ENCODE data around the gene KLK14.

The KLK14 gene

GRCh38 chr19:51108066-51108804 lies 25.5 kb upstream of the KLK14 start, which contains the start of gene CTU1:
Gene CTU1 (minus strand): TSS chr19:51108409. CDS start chr19:51104569, 3,840 bp downstream.
- DNase-seq = peak; percentile 99

GRCh38 chr19:51107406-51108065 lies 24.8 kb upstream of the KLK14 start:
- no peak for DNase-seq

- no peak for DNase-seq
Observed at GRCh38 chr19:51103926-51104341, 21.2 kb upstream of the KLK14 start.

- no peak for DNase-seq
Observed at GRCh38 chr19:51102991-51103390, 20.3 kb upstream of the KLK14 start.

- no peak for DNase-seq
Observed at GRCh38 chr19:51101171-51101865, 18.6 kb upstream of the KLK14 start.

GRCh38 chr19:51100601-51101000 lies 17.9 kb upstream of the KLK14 start:
- no peak for DNase-seq

- no peak for DNase-seq
Observed at GRCh38 chr19:51099047-51099382, 16.3 kb upstream of the KLK14 start.

GRCh38 chr19:51098365-51099046 lies 15.8 kb upstream of the KLK14 start:
- peak; percentile 44 to 72 for DNase-seq

GRCh38 chr19:51097796-51098195 lies 15.1 kb upstream of the KLK14 start:
- DNase-seq = no peak

- peak; percentile 63 to 68 for DNase-seq
Observed at GRCh38 chr19:51097166-51097738, 14.6 kb upstream of the KLK14 start.

- no peak for DNase-seq
Observed at GRCh38 chr19:51096473-51097165, 13.9 kb upstream of the KLK14 start.

- DNase-seq = peak in 1 of 2 donors; percentile 24
Observed at GRCh38 chr19:51094696-51095279, 12.1 kb upstream of the KLK14 start.

- DNase-seq = no peak
Observed at GRCh38 chr19:51093510-51094345, 11.0 kb upstream of the KLK14 start.

GRCh38 chr19:51093101-51093500 lies 10.4 kb upstream of the KLK14 start:
- DNase-seq = no peak

- DNase-seq = no peak
Observed at GRCh38 chr19:51091895-51092873, 9.5 kb upstream of the KLK14 start.

- no peak for DNase-seq
Observed at GRCh38 chr19:51091126-51091525, 8.4 kb upstream of the KLK14 start.

- no peak for DNase-seq
Observed at GRCh38 chr19:51090471-51090870, 7.8 kb upstream of the KLK14 start.

- DNase-seq = no peak
Observed at GRCh38 chr19:51089786-51090185, 7.1 kb upstream of the KLK14 start.

GRCh38 chr19:51086153-51086850 lies 3.6 kb upstream of the KLK14 start:
- no peak for DNase-seq

All from CD4-positive, alpha-beta T cell treated with Interleukin-1 beta for 1 hour (primary cell).